Femur (tissue), 1 donor: ENCODE data around the gene ERVFRD-1.
"Not testable (repeated sequence)": the region's sequence is repeated elsewhere in the genome, so short reads cannot be mapped to it uniquely, and the experiment has no call there.

Experiments
- DNase-seq: peaks from one replicate; pipeline ENCODE4 v3.0.0-alpha.2; 2017

The ERVFRD-1 gene

GRCh38 chr6:11128608-11129007, 17.1 kb upstream of the ERVFRD-1 start:
- DNase-seq = no peak

GRCh38 chr6:11126876-11127275, 15.4 kb upstream of the ERVFRD-1 start:
- DNase-seq = no peak

- DNase-seq = no peak
Measured at GRCh38 chr6:11123978-11124377, 12.5 kb upstream of the ERVFRD-1 start.

- DNase-seq = no peak
Measured at GRCh38 chr6:11122380-11122779, 10.9 kb upstream of the ERVFRD-1 start.

GRCh38 chr6:11121851-11122250, 10.3 kb upstream of the ERVFRD-1 start:
- no peak for DNase-seq

- no peak for DNase-seq
Measured at GRCh38 chr6:11120271-11121005, 8.9 kb upstream of the ERVFRD-1 start.

GRCh38 chr6:11115808-11116536, 4.4 kb upstream of the ERVFRD-1 start:
- not testable (repeated sequence) for DNase-seq

GRCh38 chr6:11113038-11113437, 1.5 kb upstream of the ERVFRD-1 start:
- no peak for DNase-seq

GRCh38 chr6:11111769-11112437, 378 bp upstream of the ERVFRD-1 start:
- no peak for DNase-seq

GRCh38 chr6:11108726-11109125, 2.8 kb downstream of the ERVFRD-1 start:
- DNase-seq = no peak

GRCh38 chr6:11103065-11103464, 8.5 kb downstream of the ERVFRD-1 start:
- DNase-seq = no peak

- no peak for DNase-seq
Measured at GRCh38 chr6:11101417-11101816, 10.1 kb downstream of the ERVFRD-1 start.

GRCh38 chr6:11098004-11098403, 13.5 kb downstream of the ERVFRD-1 start:
- DNase-seq = no peak

- no peak for DNase-seq
Measured at GRCh38 chr6:11097476-11097875, 14.0 kb downstream of the ERVFRD-1 start.

GRCh38 chr6:11096109-11096508, 15.4 kb downstream of the ERVFRD-1 start:
- DNase-seq = no peak

- DNase-seq = no peak
Measured at GRCh38 chr6:11094941-11095340, 16.6 kb downstream of the ERVFRD-1 start.

- DNase-seq = peak; percentile 44
Measured at GRCh38 chr6:11094411-11094851, 17.1 kb downstream of the ERVFRD-1 start.

GRCh38 chr6:11093626-11094410, 17.7 kb downstream of the ERVFRD-1 start, which contains the start of gene SMIM13:
Gene SMIM13 (plus strand): TSS chr6:11093834. CDS start chr6:11094314, 480 bp downstream.
- peak; percentile 99 for DNase-seq

GRCh38 chr6:11093376-11093625, 18.2 kb downstream of the ERVFRD-1 start:
- DNase-seq = no peak

GRCh38 chr6:11092668-11093375, 18.7 kb downstream of the ERVFRD-1 start:
- DNase-seq = no peak

- not testable (repeated sequence) for DNase-seq
Measured at GRCh38 chr6:11091141-11091540, 20.4 kb downstream of the ERVFRD-1 start.

- no peak for DNase-seq
Measured at GRCh38 chr6:11089695-11090094, 21.8 kb downstream of the ERVFRD-1 start.
